ENCODE measurements around the gene EEF1G.

GRCh38 chr11:62566247-62566646 is 7.4 kb downstream of the EEF1G start:
- TF ChIP-seq CTCF (IDR thresholded peaks at IDR 0.05) (no peak), POLR2A (IDR thresholded peaks at IDR 0.05) (no peak)

Measured in uterus (tissue), 2 donors.